SK-N-MC (cell line): ENCODE results near the gene CAVIN2.

ENCODE experiments used
- EZH2 ChIP-seq: fragments of 200-600 bp; sonication (generic); IDR thresholded peaks from one replicate; pipeline ENCODE4 v1.6.1; 2017; ENCODE audit warnings: antibody characterized with exemption
- POLR2AphosphoS5 ChIP-seq: IDR thresholded peaks from 2 replicates; pipeline ENCODE4 v1.6.1; 2012; ENCODE audit warnings: mild to moderate bottlenecking, low read depth, low read length, borderline replicate concordance

GRCh38 chr2:191818725-191819350, 28.1 kb downstream of the CAVIN2 start:
- no peak for TF ChIP-seq POLR2AphosphoS5
- no peak for TF ChIP-seq EZH2
